ENCODE results near the gene SPR. TPM values are rescaled to one million over a fixed set of nuclear protein-coding genes. Genes with fewer than 3 reads are reported as not detected.

Gene SPR
- total and polyA plus RNA-seq, 2 of the 4 experiments (the other 2 are of a cell fraction) = 14.3 to 17.4 TPM

DNA sequence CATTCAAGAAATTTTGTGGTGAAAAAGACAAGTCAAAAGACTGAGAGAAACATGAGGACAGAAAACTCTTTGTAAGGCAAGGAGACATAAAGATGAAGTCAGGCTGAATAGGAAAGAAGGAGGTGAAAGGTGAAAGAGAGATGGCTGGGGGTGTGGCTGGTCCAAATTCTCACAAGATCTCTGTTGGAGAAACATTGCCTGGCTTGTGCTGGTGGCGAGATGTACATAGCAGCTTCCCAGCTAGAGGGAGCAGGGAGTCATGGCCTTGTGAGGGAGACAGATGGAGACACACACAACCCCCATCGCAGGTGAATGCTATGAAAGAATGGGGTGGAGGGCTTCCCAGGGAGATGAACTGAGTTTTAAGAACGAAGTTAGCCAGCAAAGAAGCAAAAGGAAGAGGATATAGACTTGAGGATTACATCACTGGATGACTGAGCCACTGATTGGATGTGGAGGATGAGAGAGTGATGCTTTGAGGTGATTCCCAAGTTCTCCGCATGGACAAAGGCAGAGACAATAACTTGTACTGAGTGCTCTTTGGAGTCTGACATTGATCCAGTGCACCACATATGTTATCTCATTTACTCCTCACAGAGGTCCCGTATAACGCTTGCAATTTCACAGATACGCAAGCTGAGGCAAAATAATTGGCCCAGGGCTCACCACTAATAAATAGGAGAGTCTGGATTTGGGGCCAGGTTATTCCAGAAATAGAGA is 26.4 kb downstream of the SPR start:
- Histone ChIP-seq H3K23ac (ENCODE audit: low read depth, low read length) (no peak overlapping the region), H3K36me3 (ENCODE audit: control insufficient read depth, insufficient read depth, low read length) (no peaks in the 10 kb centered on the region), H3K56ac (ENCODE audit: extremely low read depth, insufficient read depth, low read length) (no peak overlapping the region), H4K8ac (ENCODE audit: low read depth in 2 of 2, low read length in 2 of 2) (no peak overlapping the region), H3K4me3 (ENCODE audit: insufficient read depth, low read depth, low read length) (no peak overlapping the region), H4K5ac (ENCODE audit: low read depth, low read length) (no peak overlapping the region), H3K79me1 (ENCODE audit: low read depth in 1 of 2, low read length in 2 of 2) (no peaks in the 10 kb centered on the region), H3K4me2 (ENCODE audit: low read depth, low read length) (no peak overlapping the region), H3K4me1 (ENCODE audit: control insufficient read depth, insufficient read depth, low read length) (peaks cover 2% of the 10 kb centered on the region; the same call in 1 of the 2 replicates), H3K9me3 (ENCODE audit: control insufficient read depth, insufficient read depth, low read length) (peaks cover 15% of the 10 kb centered on the region), H3K27me3 (ENCODE audit: control insufficient read depth, insufficient read depth, low read length) (peaks cover 82% of the 10 kb centered on the region), H2BK20ac (ENCODE audit: low read depth, low read length) (no peak overlapping the region), H4K20me1 (ENCODE audit: insufficient read depth, low read length) (peaks cover 32% of the 10 kb centered on the region), H4K91ac (ENCODE audit: insufficient read depth, low read depth, low read length) (no peak overlapping the region), H3K4ac (ENCODE audit: low read depth, low read length) (no peak overlapping the region), H3K27ac (ENCODE audit: insufficient read depth, low read length) (no peak overlapping the region), H2AFZ (replicated peaks; ENCODE audit: low read length, poor library complexity) (no peak overlapping the region), H2BK15ac (ENCODE audit: low read depth, low read length) (no peak overlapping the region), H2BK120ac (ENCODE audit: low read depth, low read length) (no peak overlapping the region), H3K18ac (ENCODE audit: low read depth, low read length) (no peak overlapping the region), H3K9ac (ENCODE audit: low read depth, low read length) (no peak overlapping the region), H2AK9ac (replicated peaks; ENCODE audit: low read depth, low read length, poor library complexity) (no peak overlapping the region), H2AK5ac (ENCODE audit: low read depth, low read length) (no peak overlapping the region), H2BK5ac (ENCODE audit: low read depth, low read length, poor library complexity, severe bottlenecking) (no peak overlapping the region), H3K9me1 (ENCODE audit: insufficient read depth, low read length) (no peaks in the 10 kb centered on the region), H3K14ac (replicated peaks; ENCODE audit: low read depth, low read length) (no peak overlapping the region)
- in situ Hi-C loops (cut with MboI; ENCODE audit: low sequenced_read_pairs) (no loop called here), dilution Hi-C loops (cut with HindIII; ENCODE audit: low sequenced_read_pairs, unreplicated experiment) (no loop called here), intact Hi-C loops (cut with micrococcal nuclease) (no loop called here)
- DNase-seq (no peak), ATAC-seq (ENCODE audit: low read depth) (no peak)
- POLR2A ChIA-PET (ENCODE audit: unreplicated experiment) = no interaction called here
- CTCF ChIA-PET = no interaction called here
- BruUV-seq (replicated peaks) = no TSS peak
- TF ChIP-seq, protein P1, sequence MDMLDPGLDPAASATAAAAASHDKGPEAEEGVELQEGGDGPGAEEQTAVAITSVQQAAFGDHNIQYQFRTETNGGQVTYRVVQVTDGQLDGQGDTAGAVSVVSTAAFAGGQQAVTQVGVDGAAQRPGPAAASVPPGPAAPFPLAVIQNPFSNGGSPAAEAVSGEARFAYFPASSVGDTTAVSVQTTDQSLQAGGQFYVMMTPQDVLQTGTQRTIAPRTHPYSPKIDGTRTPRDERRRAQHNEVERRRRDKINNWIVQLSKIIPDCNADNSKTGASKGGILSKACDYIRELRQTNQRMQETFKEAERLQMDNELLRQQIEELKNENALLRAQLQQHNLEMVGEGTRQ (IDR thresholded peaks at IDR 0.05; ENCODE audit: low read depth, low read length) = no peak
- TF ChIP-seq, protein P2, sequence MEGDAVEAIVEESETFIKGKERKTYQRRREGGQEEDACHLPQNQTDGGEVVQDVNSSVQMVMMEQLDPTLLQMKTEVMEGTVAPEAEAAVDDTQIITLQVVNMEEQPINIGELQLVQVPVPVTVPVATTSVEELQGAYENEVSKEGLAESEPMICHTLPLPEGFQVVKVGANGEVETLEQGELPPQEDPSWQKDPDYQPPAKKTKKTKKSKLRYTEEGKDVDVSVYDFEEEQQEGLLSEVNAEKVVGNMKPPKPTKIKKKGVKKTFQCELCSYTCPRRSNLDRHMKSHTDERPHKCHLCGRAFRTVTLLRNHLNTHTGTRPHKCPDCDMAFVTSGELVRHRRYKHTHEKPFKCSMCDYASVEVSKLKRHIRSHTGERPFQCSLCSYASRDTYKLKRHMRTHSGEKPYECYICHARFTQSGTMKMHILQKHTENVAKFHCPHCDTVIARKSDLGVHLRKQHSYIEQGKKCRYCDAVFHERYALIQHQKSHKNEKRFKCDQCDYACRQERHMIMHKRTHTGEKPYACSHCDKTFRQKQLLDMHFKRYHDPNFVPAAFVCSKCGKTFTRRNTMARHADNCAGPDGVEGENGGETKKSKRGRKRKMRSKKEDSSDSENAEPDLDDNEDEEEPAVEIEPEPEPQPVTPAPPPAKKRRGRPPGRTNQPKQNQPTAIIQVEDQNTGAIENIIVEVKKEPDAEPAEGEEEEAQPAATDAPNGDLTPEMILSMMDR (conservative IDR thresholded peaks at IDR 0.05; ENCODE audit: low read depth, low read length) = no peak
- no peak for TF ChIP-seq CHD1 (IDR thresholded peaks at IDR 0.05; ENCODE audit: low read depth, low read length)
- TF ChIP-seq RAD21 (IDR thresholded peaks at IDR 0.05; ENCODE audit: low read length) = no peak
- WGBS, 2 experiments (ENCODE audit: extremely low coverage in 2 of 2, insufficient read length in 1 of 2) = 6% methylated on average over 2 of the region's 7 CpGs; no CpG with 5 or more reads in 1 of the 2 experiments
